Measurements from ENCODE around the gene DNM1.

GRCh38 chr9:128211186-128211980 lies 8.2 kb downstream of the DNM1 start:
- no peak for TF ChIP-seq POLR2A (IDR thresholded peaks at IDR 0.05; ENCODE audit: low read depth, low read length)
- TF ChIP-seq POLR2AphosphoS5 (IDR thresholded peaks at IDR 0.05; ENCODE audit: low read depth, low read length) = no peak
